ENCODE measurements around the gene PSMG1.

PSMG1 gene

DNA sequence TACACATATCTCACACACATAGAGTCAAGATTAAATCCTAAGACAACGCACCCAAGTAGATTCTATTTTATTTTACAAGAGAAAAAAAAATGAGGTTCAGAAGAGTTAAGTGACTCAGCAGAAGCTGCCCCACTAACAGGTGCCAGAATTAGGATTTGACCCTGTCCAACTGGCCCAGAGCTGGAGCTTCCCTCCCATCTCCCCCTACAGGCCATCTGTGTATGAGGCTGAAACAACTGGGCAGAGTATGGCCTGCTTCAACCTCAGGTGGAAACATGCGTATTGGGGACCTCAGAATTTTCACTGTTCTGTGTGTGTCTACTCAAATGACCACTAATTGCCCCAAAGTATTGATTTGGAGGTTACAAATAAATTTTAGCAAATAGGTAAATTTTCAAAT is 29.9 kb downstream of the PSMG1 start:
- no peak for DNase-seq

DNA sequence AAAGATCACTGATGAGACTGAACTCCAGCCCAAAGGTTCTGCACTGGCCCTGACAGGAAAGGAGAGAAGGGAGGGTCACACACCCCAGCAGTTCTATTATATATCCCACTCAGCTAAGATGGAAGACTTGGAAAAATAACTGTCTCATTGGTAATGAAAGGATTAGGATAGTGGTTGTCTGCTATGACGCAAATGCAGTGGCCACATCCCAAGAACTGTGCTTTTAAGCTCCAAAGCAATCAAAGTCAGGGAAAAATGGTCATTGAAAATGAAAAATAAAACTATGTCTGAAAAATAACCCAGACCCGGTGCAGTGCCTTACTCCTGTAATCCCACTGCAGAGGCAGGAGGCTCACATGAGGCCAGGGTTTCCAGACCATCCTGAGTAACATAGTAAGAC is 31.0 kb downstream of the PSMG1 start:
- no peak for DNase-seq

DNA sequence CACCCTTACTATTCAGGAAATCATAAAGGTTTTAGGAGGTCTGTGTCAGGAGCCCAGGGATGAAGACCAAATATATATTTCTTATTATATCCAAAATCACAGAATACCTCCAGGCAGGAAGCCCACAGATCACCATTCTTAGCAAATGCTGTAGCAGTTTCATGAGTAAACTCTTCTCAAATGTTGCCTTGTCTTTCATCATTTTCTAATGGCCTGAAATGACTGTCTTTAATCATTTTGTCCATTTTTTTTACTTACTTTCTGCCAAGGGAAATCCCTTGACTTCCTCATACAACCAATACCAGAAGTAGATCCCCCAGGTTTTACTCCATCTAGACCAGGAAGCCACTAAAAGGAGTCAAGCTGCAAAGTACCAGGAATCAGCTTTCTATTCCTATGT is 32.4 kb downstream of the PSMG1 start:
- DNase-seq = no peak

DNA sequence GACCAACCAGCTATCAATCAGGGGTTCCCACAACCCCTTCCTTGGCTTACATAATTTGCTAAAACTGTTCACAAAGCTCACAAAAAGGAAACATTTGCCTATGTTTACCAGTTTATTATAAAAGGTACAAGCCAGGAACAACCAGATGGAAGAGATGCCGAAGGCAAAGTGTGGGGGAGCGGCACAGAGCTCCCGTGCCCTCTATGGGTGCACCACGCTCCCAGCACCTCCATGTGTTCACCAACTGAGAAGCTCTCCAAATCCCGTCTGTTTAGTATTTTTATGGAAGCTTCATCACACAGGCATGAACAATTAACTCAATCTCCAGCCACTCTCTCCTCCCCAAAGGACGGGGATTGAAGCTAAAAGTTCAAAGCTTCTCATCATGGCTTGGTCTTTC is 32.9 kb downstream of the PSMG1 start:
- DNase-seq = no peak

DNA sequence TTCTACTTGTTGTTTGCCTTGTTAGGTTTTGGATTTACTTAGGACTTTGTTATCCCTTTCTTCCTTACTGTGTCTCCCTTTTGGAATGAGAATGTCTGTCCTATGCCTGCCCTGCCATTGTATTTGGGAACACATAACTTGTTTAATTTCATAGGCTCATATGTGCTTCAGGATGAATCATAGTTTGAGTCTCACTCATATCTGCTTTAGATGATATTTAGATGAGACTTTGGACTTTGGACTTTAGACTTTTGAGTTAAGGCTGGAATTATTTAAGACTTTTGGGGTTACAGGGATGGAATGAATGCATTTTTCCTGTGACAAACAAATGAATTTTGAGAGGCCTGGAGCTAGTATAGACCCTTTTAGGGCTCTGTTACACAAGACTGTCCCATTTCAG is 33.4 kb downstream of the PSMG1 start:
- DNase-seq = no peak

DNA sequence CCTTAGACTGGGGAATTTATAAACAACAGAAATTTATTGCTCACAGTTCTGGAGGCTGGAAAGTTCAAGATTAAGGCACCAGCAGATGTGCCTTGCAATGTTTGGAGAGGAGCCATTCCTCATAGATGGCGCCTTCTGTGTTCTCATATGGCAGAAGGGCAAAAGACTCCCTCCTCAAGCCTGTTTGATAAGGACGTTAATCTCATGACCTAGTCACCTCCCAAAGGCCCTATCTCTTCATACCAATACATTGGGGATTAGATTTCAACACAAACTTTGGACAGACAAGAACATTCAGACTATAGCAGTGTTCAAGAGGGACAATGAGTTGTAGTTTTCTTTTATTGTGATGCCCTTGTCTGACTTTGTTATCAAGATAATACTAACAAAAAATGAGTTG is 34.3 kb downstream of the PSMG1 start:
- DNase-seq = no peak

DNA sequence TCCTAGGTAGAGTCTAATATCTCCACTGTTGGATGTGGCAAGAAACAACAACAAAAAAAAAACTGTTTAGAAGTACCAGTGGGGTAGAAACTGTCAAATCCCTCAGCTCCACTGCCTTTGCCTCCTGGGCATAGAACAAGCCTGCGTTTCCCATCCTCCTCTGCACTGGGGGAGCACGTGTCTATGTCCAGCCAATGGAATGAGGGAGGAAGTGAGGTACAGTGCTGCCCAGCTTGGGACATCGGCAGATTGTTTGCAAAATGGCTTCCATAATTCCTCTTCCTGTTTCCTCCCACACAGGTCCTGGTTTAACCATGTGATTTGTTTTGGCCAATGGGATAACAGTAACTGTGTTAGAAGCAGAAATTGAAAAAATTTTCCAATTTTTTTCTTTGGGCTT is 39.1 kb downstream of the PSMG1 start:
- DNase-seq = no peak

DNA sequence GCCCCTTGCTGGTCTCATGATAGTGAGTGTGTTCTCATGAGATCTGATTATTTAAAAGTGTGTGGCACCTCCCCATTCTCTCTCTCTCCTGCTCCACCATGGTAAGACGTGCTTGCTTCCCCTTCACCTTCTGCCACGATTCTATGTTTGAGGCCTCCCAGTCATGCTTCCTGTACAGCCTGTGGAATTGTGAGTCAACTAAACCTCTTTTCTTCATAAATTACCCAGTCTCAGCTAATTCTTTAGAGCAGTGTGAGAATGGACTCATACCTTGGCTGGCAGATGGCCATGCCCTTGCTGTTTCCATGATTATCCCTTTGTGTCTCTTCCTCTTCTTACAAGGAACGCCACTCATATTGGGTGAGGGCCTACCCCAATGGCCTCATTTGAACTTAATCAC is 40.3 kb downstream of the PSMG1 start:
- no peak for DNase-seq

DNA sequence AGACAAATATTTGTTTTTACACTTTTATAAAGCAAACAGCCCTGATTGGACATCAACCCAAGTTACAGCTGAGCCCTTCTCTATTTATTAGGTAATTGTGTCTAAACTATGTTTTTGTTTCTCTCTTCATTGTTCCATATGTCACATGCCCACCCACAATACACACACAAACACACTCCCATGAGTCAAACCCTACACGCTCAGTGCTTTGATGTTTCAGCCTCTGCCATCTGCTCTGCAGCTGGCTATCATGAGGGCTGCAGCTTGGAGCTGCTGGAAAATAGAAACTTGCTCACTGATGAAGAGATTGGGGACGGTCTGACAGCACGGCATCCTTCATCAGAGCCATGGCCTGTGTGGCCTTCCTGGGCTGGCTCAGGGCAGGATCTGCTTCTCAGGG is 41.7 kb downstream of the PSMG1 start:
- DNase-seq = no peak

DNA sequence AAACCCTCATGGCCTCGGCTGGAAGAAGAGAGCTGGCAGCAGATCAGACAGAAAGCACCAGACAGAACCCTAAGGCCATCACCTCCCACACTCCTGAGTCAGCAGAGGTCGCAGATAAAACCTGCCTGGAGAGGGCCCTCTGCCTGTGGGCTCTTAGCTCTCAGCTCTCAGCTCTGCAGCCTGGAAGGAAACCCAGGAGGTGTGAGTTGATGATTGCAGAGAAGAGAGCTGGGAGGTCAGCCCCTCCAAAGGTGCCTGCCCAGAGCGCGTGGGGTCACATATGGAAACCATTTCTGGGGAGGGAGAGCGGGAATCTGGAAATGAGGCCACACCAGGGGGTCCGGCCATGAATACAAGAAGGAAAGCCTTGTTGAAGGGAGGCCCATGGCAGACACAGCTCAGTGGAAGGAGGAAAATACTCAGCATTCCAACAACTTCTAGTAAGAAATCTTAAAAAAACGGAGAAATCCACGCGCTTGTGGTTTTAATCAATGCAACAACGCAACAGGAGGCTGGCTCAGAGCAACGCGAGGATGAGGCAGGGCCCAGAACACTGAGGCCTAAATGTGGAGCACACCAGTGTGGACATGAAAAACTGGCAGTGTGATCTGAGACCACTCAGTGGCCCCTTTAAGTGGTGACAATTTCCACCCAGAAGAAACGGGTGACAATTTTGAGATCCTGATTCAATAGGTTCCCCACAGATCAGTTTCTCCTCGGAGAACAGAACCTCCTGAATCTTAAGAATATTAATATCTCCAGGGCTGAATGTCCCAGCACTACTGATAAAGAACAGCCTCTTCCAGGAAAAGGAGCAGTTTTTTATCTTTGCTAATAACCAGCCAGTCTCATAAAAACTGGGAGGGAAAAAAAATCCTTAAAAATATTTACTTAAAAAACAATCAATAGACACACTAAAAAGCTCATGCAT is 45.7 kb downstream of the PSMG1 start:
- no peak for DNase-seq

DNA sequence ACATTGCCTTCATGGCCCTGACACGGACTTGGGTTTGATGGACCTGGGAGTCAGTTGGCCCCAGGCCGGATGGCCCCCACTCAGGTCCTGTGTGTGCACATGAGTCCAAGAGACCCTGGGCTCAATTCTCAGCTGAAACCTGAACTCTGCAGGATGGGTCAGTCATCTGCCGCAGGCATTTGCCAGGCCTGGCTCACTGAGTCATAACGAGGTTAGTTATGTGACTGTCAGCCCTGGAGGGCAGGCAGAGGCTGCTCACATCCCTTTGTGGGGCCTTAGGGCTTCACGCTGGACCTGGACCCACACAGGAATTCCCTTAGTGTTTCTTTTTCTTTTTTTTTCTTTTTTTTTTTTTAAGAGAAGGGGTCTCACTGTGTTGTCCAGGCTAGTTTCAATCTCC is 46.5 kb downstream of the PSMG1 start:
- no peak for DNase-seq

DNA sequence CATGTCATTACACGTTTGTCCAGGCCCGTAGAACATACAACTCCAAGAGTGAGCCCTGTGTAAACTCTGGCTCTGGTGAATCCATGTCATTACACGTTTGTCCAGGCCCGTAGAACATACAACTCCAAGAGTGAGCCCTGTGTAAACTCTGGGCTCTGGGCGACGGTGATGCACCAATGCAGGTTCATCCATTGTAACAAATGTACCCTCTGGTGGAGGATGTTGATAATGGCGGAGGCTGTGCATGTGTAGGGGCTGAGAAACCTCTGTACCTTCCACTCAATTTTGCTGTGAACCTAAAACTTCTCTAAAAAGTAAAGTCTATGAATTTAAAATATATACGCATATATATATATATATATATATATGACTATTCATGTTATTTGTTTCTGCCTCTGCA is 47.1 kb downstream of the PSMG1 start:
- peak; percentile 36 for DNase-seq

DNA sequence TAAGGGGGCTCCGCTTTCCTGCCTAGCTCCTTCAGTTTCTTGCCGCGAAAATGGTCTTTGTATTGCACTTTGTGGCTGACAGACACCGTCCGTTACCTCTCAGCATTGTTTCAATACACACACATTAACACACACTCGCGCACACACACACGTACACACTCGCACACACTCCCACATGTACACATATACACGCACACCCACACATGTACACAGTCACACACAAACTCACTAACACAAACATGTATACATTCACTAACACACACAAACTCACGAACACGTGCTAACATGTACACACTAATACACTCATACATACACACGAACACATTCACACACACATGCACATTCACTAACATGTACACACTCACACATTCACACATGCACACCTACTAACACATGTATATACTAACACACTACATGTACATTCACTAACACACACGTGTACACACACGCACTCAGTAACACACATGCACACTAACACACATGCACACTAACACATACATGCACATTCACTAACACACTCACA is 48.9 kb downstream of the PSMG1 start:
- DNase-seq = no peak

DNA sequence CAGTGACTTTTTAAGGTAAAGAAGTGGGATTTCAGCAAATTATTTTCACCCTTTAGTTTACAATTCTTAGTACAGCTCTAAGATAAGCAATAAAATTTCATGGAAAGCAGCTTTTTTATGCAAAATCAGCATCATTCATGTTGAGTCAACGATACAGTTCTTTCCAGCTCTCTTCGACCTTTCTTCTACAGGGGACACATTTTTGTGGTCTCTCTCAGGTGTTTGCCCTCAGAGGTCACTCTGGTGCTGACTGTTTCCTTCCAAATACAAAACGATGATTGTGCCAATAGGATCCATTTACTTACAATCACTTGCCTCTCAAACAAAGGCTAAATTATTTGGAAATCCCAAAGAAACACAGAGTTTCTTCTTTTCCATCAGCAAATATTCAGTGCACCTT is 51.0 kb downstream of the PSMG1 start:
- no peak for DNase-seq

DNA sequence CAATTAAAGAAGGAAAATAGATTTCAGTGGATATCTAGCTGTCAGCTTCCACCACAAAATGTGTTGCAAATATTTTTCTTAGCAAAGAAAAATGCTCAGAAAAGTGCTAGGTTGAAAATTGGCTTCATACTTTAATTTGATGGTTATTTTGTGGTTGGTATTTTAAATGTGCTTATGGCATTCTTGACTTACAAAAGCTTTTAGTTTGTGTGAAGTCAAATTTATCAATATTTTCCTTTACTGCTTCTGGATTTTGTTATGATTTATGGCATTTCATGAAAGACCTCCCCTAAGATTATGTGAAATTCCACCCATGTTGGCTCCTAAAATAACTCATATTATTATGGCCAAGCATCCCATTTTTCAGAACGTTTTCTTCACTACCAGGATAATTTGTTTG is 51.5 kb downstream of the PSMG1 start:
- no peak for DNase-seq

DNA sequence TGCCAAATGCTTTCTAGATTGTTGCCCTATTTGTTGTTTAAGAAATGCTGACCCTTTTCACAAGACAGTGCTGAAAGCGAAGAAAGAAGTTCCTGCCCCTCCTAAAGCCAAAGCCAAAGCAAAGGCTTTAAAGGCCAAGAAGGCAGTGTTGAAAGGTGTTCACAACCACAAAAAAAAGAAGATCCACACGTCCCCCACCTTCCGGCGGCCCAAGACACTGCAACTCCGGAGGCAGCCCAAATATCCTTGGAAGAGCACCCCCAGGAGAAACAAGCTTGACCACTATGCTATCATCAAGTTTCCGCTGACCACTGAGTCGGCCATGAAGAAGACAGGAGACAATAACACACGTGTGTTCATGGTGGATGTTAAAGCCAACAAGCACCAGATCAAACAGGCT is 55.7 kb downstream of the PSMG1 start:
- DNase-seq = no peak

DNA sequence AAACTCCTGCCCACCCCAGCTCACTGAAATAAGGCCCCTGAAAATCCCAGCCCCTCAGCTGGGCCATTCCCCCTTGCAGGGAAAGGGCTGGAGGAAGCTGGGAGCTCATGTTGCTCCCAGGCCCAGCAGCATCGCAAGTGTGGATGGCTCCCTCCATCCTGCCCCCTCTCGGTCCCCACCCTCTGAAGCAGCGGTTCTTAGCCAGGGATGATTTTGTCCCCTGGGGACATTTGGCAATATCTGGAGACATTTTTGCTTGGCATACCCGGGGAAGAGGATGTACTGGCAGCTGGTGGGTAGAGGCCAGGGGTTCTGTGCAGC is 56.8 kb downstream of the PSMG1 start:
- no peak for DNase-seq

DNA sequence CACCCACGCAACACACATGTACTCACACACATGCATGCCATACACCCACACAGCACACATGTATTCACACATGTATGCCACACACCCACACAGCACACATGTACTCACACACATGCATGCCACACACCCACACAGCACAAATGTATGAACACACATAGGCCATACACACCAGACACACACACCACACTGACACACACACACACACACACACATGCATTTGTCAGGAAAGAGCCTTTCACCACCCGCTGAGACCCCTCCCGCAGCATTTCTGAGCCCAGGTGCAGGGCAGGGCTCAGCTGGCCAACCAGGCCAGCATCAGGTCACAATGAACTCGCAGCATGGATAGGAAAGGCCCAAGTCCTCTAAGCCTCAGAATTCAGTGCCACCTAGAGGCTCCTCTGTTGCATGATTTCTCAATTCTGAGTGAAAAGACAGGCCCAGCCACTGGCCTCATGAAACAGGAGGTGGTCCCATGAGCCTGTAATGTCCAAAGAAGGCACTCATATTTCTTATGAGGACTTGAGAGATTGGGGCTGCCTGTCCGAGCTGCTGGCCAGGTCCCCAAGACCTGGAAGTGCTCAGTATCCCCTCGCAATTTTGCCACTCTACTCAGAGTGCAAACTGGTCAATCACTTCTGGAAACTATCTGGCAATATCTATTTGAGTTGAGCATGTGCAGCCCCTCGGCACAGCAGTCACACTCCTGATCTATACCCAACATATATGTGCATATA is 57.3 kb downstream of the PSMG1 start:
- peak; percentile 38 for DNase-seq

Data from NCI-H1105 (cell line).